8988T (cell line): ENCODE measurements around the gene RYR2.
"Not testable (repeated sequence)": the region's sequence is repeated elsewhere in the genome, so short reads cannot be mapped to it uniquely, and the experiment has no call there.

ENCODE experiments used
- DNase-seq: peaks from one replicate; pipeline ENCODE4 v3.0.0; 2011

Gene RYR2

DNA sequence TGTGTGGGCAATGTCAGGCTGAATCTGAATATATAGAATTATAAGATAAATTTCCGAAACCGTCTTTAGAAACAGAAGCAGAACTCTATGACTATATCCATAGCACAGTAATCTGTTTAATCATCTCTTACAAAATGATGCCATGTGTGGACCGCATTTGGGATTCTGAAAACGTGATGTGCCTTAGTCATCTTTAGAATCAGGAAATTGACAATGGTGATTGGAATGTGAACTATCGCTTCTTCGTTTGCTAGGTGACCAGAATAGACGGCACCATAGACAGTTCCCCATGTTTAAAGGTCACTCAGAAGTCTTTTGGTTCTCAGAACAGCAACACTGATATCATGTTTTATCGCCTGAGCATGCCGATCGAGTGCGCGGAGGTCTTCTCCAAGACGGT is 548.4 kb downstream of the RYR2 start:
- no peak for DNase-seq

DNA sequence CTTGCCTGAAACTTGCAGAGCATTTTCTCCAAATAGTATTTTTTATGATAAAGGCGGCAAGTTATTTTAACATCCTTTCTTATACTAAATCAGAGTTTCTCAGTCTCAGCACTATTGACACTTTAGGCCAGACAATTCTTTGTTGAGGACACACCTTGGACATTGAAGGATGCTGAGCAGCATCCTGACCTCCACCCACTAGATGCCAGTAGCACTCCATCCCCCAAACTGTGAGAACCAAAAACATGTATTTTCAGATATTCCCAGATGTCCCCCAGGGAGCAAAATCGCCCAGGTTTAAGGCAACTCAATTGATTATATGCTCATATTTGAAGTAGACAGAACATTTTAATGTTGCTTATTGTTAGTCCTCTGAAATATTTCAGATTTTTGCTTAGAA is 549.4 kb downstream of the RYR2 start:
- no peak for DNase-seq

DNA sequence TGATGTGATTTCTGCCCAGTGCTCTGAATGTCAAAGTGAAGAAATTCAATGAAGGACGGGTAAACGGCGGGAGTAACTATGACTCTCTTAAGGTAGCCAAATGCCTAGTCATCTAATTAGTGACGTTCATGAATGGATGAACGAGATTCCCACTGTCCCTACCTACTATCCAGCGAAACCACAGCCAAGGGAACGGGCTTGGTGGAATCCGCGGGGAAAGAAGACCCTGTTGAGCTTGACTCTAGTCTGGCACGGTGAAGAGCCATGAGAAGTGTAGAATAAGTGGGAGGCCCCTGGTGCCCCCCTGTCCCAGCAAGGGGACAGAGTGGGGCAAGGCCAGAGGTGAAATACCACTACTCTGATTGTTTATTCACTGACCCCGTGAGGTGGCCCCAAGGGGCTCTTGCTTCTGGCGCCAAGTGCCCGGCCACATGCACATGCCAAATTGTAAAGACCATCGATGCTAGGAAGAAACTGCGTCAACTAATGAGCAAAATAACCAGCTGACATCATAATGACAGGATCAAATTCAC is 561.1 kb downstream of the RYR2 start:
- not testable (repeated sequence) for DNase-seq

DNA sequence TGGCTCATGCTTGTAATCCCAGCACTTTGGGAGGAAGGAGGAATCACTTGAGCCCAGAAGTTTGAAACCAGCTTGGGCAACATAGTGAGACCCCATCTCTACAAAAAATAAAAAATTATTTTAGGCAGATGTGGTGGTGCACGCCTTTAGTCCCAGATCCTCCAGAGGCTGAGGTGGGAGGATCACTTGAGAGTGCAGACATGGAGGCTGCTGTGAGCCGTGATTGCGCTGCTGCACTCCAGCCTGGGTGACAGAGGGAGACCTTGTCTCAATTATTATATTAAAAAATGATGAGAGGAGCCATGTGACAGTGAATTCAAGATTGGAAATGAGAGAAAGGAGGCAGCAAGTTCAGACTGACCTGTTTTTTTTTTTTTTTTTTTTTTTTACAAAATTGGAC is 566.4 kb downstream of the RYR2 start:
- no peak for DNase-seq

- no peak for DNase-seq
Measured at GRCh38 chr1:237610157-237610556, 568.2 kb downstream of the RYR2 start.

GRCh38 chr1:237613984-237614383 is 572.0 kb downstream of the RYR2 start:
- DNase-seq: no peak

DNA sequence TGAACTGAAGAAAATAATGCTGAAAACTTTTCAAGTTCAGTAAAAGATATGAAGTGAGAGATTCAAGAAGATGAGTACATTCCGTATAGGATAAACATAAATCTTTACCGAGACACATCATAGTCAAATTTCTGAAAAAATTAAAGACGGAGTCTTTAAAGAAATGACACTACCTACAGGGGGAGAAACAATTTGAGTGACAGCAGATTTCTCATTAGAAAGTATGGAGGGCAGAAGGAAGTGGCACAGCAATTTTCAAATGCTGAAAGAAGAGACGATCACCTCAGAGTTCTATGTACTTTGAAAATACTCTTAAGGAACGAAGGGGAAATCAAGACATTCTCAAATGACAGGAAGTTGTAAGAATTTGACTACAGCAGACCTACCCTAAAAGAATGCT is 577.6 kb downstream of the RYR2 start:
- no peak for DNase-seq

DNA sequence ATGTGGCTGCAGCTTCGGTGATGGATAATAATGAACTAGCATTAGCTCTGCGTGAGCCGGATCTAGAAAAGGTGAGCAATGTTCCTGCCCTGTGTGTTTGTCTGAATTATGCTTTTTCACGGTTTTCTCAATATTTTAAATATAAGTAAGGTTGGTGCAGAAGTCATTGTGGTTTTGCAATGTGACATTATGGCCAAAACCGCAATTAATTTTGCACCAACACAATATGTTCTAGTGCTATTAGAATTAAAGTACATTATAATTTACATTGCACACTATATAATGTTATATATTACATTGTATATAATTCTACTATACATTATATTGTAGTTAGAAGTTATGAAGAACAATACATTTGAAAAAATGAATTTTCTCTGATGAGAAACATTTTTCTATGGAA is 592.9 kb downstream of the RYR2 start:
- DNase-seq: no peak

DNA sequence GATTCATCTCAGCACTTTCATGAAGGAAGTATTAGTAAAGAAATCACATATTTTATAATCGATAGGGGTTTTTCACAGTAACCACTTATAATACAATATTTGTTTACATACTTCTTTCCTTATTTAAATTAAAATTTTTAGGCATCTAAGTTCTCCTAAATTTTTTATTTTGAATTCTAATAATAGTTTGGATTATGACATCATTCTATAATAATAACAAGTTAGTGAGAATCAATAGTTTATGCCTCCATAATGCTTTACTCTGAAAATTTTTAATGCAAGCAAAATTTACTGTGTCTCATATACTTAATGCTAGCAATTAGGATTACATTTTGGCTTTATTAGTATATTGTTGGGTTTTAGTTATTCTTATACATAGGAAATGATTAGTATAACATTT is 596.6 kb downstream of the RYR2 start:
- DNase-seq: no peak

DNA sequence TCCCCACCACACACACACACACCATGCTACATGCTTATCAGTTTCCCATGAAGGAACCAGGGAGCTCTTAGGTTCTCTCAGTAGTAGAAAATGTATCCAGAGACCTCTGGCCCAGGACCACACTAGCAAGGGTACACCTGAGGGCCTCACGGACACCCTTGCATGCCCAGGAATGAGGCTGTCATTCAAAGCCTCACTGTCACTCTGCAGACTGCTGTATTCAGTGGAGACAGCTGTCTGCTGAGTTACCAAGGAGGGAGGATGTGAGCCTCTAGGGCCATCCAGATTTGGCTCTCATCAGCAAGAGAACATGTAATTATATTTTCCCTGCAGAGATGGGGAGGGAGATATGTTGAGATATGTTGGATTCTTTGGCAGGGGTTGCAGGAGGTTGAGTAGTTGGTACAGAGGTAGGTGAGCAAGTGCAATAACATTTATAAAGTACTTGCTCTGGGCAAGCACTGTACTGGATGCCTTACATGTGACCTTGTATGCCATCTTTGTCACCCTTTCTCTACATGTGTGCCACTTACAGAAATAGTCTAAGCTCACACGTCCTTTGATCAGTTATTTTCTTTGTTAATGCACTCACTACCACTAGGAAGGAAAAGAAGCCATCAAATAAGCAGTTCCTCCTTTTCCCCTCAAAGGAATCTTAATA is 598.2 kb downstream of the RYR2 start:
- no peak for DNase-seq

- no peak for DNase-seq
Measured at GRCh38 chr1:237640966-237641365, 599.0 kb downstream of the RYR2 start.

DNA sequence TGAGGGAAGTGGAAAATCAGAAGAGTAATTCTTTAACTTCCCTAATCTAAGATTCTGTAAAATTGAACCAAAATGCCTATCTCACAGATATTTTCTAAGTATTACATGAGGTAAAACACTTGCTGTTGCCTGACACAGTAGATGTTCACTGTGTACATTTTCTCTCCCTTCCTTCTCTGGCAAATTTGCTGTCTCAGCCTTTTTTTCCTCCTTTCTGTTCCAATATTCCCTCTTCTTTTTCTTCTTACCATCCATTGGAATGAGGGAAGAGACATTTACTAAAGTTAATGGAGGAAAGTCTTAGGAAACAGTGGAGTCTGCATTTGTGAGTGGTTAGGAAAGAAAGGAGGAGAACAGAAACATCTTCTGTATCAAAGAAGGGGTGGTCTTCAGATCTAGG is 608.8 kb downstream of the RYR2 start:
- no peak for DNase-seq

GRCh38 chr1:237655778-237656177 is 613.8 kb downstream of the RYR2 start:
- no peak for DNase-seq

DNA sequence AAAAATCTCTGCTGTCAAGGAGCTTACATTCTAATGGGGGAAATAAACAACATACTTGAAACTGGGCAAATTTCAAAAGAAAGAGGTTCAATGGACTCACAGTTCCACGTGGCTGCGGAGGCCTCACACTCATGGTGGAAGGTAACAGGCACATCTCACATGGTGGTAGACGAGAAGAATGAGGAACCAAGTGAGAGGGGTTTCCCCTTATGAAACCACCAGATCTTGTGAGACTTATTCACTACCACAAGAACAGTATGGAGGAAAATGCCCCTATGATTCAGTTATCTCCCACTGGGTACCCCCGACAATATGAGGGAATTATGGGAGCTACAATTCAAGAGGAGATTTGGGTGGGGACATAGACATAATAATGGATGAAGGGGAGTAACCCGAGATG is 622.4 kb downstream of the RYR2 start:
- DNase-seq: no peak

DNA sequence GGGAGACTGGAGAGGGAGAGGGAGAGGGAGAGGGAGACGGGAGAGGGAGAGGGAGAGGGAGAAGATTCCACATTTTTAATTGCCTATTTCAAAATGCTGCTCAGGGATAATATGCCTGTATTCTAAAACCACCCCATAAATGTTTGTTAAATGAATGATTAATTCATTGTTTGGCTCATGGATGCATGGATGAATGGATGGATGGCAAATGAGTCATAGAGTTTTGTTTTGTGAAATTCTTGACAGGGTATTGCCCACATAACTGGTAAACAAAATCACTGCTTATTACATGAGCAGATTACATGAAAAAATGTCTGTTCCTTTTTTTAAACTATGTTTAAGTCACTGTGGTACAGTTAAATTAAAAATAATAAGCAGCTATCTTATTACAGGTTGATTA is 628.3 kb downstream of the RYR2 start:
- no peak for DNase-seq

DNA sequence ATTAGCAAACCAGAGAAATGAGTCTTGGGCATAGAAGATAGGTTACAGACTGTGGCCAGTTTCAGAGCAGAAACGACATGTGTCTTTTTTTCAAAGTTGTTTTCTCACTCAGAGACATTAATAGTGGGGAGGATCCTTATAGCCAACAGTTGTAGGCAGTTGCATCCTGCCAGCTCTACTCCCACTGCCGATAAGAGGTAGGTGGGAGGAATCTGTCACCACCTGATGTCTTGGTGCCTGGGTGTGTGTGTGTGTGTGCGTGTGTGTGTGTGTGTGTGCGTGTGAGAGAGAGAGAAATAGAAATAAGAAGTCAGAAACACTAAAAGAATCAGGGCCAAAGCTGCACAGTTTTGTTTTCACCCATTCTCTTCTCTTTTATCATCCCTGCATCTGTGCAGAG is 629.3 kb downstream of the RYR2 start:
- DNase-seq: no peak

DNA sequence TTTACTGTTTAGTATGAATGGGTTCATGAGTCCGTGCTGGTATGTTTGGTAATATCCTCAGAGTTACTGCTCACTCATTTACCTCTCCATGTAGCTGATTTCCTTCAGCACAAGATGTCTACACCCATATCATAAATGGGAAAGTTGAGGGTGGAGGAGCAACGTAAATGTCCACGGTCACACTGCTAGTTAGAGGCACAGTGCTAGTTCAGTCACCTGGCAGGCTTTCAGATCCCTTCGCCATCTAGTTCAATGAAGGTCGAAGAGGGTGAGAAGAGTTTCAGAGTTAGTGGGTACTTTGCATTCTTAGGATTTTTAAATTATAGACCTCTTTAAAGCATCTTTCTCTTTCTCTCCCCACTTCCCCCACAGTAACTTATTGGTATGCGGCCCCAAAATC is 630.0 kb downstream of the RYR2 start:
- no peak for DNase-seq

DNA sequence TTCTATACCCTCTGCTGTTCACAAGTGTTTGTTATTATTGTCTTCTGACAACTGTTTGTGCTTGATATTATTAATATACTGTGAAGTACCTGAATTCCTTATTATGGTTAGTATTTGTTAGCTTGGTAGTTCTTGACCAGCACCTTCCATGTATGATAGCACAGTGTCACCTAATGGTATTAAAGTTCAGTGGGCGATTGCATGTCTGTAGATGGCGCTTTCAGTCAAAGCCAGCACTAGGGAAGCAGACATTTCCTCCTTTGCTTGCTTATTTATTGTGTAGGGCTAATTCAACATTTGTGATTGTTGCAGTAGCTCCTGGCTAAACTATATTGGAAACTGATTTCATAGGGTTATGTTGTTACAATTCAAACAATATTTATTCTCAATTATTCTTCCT is 630.8 kb downstream of the RYR2 start:
- DNase-seq: no peak

- no peak for DNase-seq
Measured at GRCh38 chr1:237673631-237674030, 631.6 kb downstream of the RYR2 start.

GRCh38 chr1:237677979-237678378 is 636.0 kb downstream of the RYR2 start:
- no peak for DNase-seq

DNA sequence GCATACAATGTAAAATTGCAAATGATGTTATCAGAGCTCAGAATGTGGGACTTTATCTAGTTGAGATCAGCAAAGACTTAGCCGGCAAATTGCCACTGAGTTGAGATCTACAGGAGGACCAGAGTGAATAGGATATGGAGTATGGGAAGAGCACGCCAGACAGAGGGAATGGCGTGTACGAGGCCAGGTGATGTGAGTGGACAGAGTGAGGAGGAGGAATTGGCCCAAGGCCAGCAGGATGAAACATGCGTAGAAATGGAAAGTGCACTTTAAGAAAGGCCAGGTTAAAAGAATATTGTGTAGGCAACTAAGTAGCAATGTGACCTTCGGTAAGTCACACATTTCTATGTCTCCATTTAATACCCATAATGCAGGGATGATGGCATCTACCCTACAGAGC is 637.7 kb downstream of the RYR2 start:
- DNase-seq: no peak

DNA sequence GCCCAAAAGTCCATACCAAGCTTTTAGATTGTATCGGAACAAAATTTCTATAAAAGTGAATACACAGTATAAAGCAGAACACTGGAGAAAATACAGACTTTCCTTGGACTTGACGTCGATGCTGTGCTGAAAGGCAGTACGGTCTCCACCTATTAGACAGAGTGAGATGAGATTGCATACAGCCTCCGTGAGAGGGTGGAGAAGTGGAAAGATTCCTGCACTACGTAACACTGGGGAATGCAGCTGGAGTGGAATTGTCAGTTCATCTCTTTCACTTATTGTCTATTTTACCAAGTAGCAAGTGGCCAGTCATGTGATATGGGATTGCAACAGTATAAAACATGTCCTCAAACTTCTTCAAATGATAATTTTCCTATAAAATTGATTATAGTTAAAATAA is 639.2 kb downstream of the RYR2 start:
- no peak for DNase-seq

DNA sequence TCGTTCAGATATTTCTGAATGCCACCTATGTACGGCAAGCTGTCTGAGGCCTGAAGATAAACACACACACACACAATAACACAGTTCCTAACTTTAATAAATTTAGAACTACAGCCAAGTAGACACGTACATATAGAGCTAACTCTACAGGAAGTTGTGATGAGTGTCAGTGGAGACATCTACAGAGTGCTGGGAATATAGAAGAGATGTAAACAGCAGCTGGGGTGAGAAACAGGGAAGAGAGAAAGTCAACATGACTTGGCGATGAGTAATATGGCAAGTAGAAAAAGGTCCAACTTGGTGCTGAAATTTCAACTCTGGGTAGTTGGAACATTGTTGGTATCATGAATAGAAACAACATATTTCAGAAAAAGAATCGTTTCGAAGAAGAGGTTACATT is 642.3 kb downstream of the RYR2 start:
- DNase-seq: no peak

DNA sequence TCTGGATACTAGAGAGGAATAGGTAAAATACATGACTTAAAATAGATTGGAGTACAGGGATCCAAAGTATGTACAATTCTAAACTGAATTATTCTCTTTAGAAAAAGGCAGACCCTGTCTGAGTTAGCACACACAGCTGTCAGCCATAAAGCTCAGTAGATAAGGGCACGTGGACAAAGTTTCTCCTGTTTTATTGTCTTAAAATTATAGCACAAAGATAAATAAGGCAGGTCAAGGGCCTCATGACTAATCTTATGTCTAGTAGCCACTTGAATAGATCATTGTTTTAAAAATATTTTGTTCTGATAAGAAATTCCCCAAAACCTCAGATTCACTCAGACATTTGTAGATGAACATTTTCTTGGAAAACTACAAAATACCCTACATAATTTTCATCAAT is 643.6 kb downstream of the RYR2 start:
- DNase-seq: no peak

DNA sequence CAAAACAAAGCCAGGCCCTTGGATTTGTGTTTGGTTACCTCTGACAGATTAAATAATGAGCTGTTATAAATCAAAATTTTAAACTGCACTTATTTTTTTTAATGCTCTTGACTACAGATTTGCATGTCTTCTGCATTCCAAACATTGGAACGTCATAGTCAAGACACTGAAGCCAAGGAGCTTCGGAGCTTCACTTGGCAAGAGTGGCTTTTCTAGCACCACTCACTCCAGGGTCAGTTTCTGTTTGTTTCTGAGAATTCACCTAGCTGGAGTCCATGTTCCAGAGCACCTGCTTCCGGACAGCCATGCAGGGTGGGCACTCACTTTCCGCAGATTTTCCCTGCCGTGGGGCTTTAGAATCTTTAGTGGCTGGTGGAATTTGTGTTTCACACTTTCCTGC is 645.8 kb downstream of the RYR2 start:
- DNase-seq: no peak

DNA sequence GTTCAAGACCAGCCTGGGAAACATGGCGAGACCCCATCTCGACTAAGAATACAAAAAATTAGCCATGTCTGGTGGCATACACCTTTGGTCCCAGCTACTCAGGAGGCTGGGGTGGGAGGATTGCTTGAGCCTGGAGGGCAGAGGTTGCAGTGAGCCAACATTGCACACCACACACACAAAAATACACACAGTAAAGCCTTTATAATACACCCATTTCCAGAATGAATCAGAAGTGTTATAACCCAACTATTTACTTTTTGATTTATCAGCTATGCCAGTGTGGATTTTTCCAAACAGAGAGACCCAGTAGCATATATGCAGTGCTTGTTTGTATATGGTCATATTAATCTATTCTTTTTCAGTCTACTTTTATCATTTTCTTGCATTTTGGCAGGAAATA is 648.7 kb downstream of the RYR2 start:
- no peak for DNase-seq
